ENCODE results near the gene SMAD6. TPM values are rescaled to one million over a fixed set of nuclear protein-coding genes. Genes with fewer than 3 reads are reported as not detected.

SMAD6 gene
- total and polyA plus RNA-seq, 10 of the 15 experiments (the other 5 are each of a cell fraction or from before 2014, with no cell fraction given), result under 0.01 to 0.10 (median 0.03) TPM; not detected in 7

DNA sequence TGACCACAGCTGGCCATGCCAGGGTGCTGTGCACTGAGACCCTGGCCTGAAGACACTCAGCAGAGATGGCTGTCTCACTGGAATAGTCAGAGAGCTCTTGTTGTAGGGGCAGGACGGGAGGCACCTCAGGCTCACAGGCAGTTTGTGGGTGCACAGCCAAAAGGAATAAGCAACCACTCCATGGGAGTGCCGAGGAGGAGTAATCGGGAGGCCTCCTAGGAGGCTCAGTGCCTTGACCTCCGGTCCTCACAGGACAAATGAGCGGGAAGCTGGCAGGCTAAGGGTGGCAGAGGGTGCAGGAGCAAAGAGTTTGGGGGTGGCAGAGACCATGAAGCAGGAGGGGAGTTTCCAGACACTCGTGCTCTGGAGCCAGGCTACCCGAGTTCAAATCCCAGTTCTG, 81.7 kb downstream of the SMAD6 start:
- Histone ChIP-seq H3K36me3 (ENCODE audit: control insufficient read depth in 2 of 2, insufficient read depth in 2 of 2, low read length in 1 of 2) (no peaks in the 10 kb centered on the region), H3K9ac (ENCODE audit: control insufficient read depth, insufficient read depth, low read length) (no peak overlapping the region), H2AFZ (ENCODE audit: control insufficient read depth, low read depth, low read length) (no peak overlapping the region), H3K27ac (ENCODE audit: control insufficient read depth, insufficient read depth) (no peak overlapping the region), H3K4me3 (no peak overlapping the region), H3K9me3 (replicated peaks; ENCODE audit: control insufficient read depth, insufficient read depth, low read length) (no peaks in the 10 kb centered on the region), H3K4me1 (ENCODE audit: control insufficient read depth, insufficient read depth, low read length) (no peaks in the 10 kb centered on the region), H3K4me2 (ENCODE audit: control insufficient read depth, insufficient read depth) (no peak overlapping the region), H3K79me2 (ENCODE audit: control insufficient read depth, insufficient read depth, low read length) (no peaks in the 10 kb centered on the region), H4K20me1 (ENCODE audit: control insufficient read depth, insufficient read depth) (no peaks in the 10 kb centered on the region), H3K27me3 (replicated peaks in 1 of 2; ENCODE audit: control insufficient read depth in 2 of 2, insufficient read depth in 2 of 2, low read length in 1 of 2) (no peaks in the 10 kb centered on the region)
- 19% methylated on average over 7 of the region's 7 CpGs for WGBS (ENCODE audit: insufficient coverage, insufficient replicate concordance, low lambda C conversion rate, missing lambda C conversion rate)
- no peak for TF ChIP-seq NR2F1 (conservative IDR thresholded peaks at IDR 0.05)
- no peak for TF ChIP-seq GATAD2B (conservative IDR thresholded peaks at IDR 0.05; ENCODE audit: low read depth)
- TF ChIP-seq, protein P1, sequence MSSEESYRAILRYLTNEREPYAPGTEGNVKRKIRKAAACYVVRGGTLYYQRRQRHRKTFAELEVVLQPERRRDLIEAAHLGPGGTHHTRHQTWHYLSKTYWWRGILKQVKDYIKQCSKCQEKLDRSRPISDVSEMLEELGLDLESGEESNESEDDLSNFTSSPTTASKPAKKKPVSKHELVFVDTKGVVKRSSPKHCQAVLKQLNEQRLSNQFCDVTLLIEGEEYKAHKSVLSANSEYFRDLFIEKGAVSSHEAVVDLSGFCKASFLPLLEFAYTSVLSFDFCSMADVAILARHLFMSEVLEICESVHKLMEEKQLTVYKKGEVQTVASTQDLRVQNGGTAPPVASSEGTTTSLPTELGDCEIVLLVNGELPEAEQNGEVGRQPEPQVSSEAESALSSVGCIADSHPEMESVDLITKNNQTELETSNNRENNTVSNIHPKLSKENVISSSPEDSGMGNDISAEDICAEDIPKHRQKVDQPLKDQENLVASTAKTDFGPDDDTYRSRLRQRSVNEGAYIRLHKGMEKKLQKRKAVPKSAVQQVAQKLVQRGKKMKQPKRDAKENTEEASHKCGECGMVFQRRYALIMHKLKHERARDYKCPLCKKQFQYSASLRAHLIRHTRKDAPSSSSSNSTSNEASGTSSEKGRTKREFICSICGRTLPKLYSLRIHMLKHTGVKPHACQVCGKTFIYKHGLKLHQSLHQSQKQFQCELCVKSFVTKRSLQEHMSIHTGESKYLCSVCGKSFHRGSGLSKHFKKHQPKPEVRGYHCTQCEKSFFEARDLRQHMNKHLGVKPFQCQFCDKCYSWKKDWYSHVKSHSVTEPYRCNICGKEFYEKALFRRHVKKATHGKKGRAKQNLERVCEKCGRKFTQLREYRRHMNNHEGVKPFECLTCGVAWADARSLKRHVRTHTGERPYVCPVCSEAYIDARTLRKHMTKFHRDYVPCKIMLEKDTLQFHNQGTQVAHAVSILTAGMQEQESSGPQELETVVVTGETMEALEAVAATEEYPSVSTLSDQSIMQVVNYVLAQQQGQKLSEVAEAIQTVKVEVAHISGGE (CRISPR knock-in tag; IDR thresholded peaks at IDR 0.05), result no peak
- TF ChIP-seq POLR2AphosphoS5 (IDR thresholded peaks at IDR 0.05; ENCODE audit: low read length), result no peak
- TF ChIP-seq KLF5 (IDR thresholded peaks at IDR 0.05; ENCODE audit: partially characterized antibody), result no peak
- TF ChIP-seq SMAD5 (IDR thresholded peaks at IDR 0.05; ENCODE audit: low read depth), result no peak
- TF ChIP-seq MXI1 (IDR thresholded peaks at IDR 0.05; ENCODE audit: low read depth, low read length), result no peak
- no peak for TF ChIP-seq SIN3A (IDR thresholded peaks at IDR 0.05; ENCODE audit: low read depth, low read length)
- no peak for TF ChIP-seq STAT1 (conservative IDR thresholded peaks at IDR 0.05)
- TF ChIP-seq ZNF622 (IDR thresholded peaks at IDR 0.05), result no peak
- no peak for TF ChIP-seq RAD21 (IDR thresholded peaks at IDR 0.05; ENCODE audit: insufficient read depth, low read depth, low read length)
- TF ChIP-seq, protein P2, sequence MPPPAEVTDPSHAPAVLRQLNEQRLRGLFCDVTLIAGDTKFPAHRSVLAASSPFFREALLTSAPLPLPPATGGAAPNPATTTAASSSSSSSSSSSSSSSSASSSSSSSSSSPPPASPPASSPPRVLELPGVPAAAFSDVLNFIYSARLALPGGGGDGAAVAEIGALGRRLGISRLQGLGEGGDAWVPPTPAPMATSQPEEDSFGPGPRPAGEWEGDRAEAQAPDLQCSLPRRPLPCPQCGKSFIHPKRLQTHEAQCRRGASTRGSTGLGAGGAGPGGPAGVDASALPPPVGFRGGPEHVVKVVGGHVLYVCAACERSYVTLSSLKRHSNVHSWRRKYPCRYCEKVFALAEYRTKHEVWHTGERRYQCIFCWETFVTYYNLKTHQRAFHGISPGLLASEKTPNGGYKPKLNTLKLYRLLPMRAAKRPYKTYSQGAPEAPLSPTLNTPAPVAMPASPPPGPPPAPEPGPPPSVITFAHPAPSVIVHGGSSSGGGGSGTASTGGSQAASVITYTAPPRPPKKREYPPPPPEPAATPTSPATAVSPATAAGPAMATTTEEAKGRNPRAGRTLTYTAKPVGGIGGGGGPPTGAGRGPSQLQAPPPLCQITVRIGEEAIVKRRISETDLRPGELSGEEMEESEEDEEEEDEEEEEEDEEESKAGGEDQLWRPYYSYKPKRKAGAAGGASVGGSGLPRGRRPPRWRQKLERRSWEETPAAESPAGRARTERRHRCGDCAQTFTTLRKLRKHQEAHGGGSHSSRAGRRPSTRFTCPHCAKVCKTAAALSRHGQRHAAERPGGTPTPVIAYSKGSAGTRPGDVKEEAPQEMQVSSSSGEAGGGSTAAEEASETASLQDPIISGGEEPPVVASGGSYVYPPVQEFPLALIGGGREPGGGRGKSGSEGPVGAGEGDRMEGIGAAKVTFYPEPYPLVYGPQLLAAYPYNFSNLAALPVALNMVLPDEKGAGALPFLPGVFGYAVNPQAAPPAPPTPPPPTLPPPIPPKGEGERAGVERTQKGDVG (CRISPR knock-in tag; IDR thresholded peaks at IDR 0.05), result no peak
- no peak for TF ChIP-seq ZNF24 (IDR thresholded peaks at IDR 0.05)
- TF ChIP-seq GABPA (IDR thresholded peaks at IDR 0.05; ENCODE audit: low read depth), result no peak
- no peak for TF ChIP-seq STAT3 (IDR thresholded peaks at IDR 0.05; ENCODE audit: low read depth, low read length)
- no peak for TF ChIP-seq NFIC (IDR thresholded peaks at IDR 0.05; ENCODE audit: low read depth, low read length)
- no peak for TF ChIP-seq TARDBP (IDR thresholded peaks at IDR 0.05; ENCODE audit: borderline replicate concordance)
- TF ChIP-seq, protein P3, sequence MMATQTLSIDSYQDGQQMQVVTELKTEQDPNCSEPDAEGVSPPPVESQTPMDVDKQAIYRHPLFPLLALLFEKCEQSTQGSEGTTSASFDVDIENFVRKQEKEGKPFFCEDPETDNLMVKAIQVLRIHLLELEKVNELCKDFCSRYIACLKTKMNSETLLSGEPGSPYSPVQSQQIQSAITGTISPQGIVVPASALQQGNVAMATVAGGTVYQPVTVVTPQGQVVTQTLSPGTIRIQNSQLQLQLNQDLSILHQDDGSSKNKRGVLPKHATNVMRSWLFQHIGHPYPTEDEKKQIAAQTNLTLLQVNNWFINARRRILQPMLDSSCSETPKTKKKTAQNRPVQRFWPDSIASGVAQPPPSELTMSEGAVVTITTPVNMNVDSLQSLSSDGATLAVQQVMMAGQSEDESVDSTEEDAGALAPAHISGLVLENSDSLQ (IDR thresholded peaks at IDR 0.05), result no peak
- TF ChIP-seq RB1 (IDR thresholded peaks at IDR 0.05; ENCODE audit: borderline replicate concordance), result no peak
- DNase-seq (ENCODE audit: low read depth, low spot score) (no peak), ATAC-seq (no peak), FAIRE-seq (no peak)
- ChIA-PET RAD21 (ENCODE audit: unreplicated experiment) (interaction anchor here (1.4 kb wide), 1 partner anchor 178 kb away, joined by 3 read pairs; no protein-coding TSS in a partner anchor), CTCF (no interaction called here), POLR2A (no interaction called here), SMC1A (ENCODE audit: uncharacterized antibody, unreplicated experiment) (no interaction called here)
- no TSS peak for BruUV-seq (replicated peaks)
- in situ Hi-C loops (cut with MboI) (no loop called here), intact Hi-C loops (cut with micrococcal nuclease; ENCODE audit: unreplicated experiment) (no loop called here)

Measured in GM12878 (cell line).